ENCODE measurements around the gene DRC7. TPM values are rescaled to one million over a fixed set of nuclear protein-coding genes. Genes with fewer than 3 reads are reported as not detected.

Gene DRC7
- total RNA-seq, 1 experiment from 2014 or later: not detected

- no TSS peak for BruUV-seq (replicated peaks)
- H2AFZ ChIP-seq (ENCODE audit: low read length): no peak overlapping the region
- H3K4me2 ChIP-seq (ENCODE audit: low read length): no peak overlapping the region
- no peaks in the 10 kb centered on the region for H3K4me1 ChIP-seq (ENCODE audit: insufficient read depth, low read length)
- H3K79me2 ChIP-seq (ENCODE audit: low read length): no peaks in the 10 kb centered on the region
- no peaks in the 10 kb centered on the region for H3K9me2 ChIP-seq (replicated peaks; ENCODE audit: low read length)
- DNase-seq (no peak), ATAC-seq (no peak)
- no peaks in the 10 kb centered on the region for H3K9me3 ChIP-seq (ENCODE audit: low read length)
- peaks cover 6% of the 10 kb centered on the region; the same call in 1 of the 2 replicates for H3K36me3 ChIP-seq (ENCODE audit: low read depth, low read length)
- H3K27me3 ChIP-seq (ENCODE audit: low read length): no peaks in the 10 kb centered on the region
- H3F3A ChIP-seq (ENCODE audit: low read length, unreplicated experiment): no peaks in the 10 kb centered on the region
- no peak overlapping the region for H3K9ac ChIP-seq (ENCODE audit: low read length)
- POLR2A ChIA-PET (ENCODE audit: unreplicated experiment): no interaction called here
- no peak overlapping the region for H3K4me3 ChIP-seq (ENCODE audit: low read length)
- TF ChIP-seq EZH2phosphoT487 (IDR thresholded peaks at IDR 0.05; ENCODE audit: borderline replicate concordance, low read length) (no peak), EZH2 (IDR thresholded peaks at IDR 0.05; ENCODE audit: low read length, unreplicated experiment) (no peak), CTCF (conservative IDR thresholded peaks at IDR 0.05; ENCODE audit: low read depth, low read length) (no peak)
- H3K27ac ChIP-seq (ENCODE audit: low read length): no peak overlapping the region
- CTCF ChIA-PET: no interaction called here
- no peaks in the 10 kb centered on the region for H4K20me1 ChIP-seq (ENCODE audit: low read length)
- intact Hi-C loops (cut with micrococcal nuclease): no loop called here
These were observed 33.7 kb upstream of the DRC7 start for GRCh38 chr16:57660715-57661463.

GRCh38 chr16:57661510-57661909, 33.1 kb upstream of the DRC7 start:
- Histone ChIP-seq H3K9me3 (ENCODE audit: low read length) (no peaks in the 10 kb centered on the region), H3K4me3 (ENCODE audit: low read length) (no peak overlapping the region), H3K79me2 (ENCODE audit: low read length) (no peaks in the 10 kb centered on the region), H3K9me2 (replicated peaks; ENCODE audit: low read length) (no peaks in the 10 kb centered on the region), H3K4me1 (ENCODE audit: insufficient read depth, low read length) (no peaks in the 10 kb centered on the region), H3F3A (ENCODE audit: low read length, unreplicated experiment) (no peaks in the 10 kb centered on the region), H2AFZ (ENCODE audit: low read length) (no peak overlapping the region), H3K27me3 (ENCODE audit: low read length) (no peaks in the 10 kb centered on the region), H3K27ac (ENCODE audit: low read length) (no peak overlapping the region), H3K4me2 (ENCODE audit: low read length) (no peak overlapping the region), H4K20me1 (ENCODE audit: low read length) (no peaks in the 10 kb centered on the region), H3K36me3 (ENCODE audit: low read depth, low read length) (peaks cover 6% of the 10 kb centered on the region; the same call in 1 of the 2 replicates), H3K9ac (ENCODE audit: low read length) (no peak overlapping the region)
- intact Hi-C loops (cut with micrococcal nuclease): no loop called here
- no peak for ATAC-seq
- TF ChIP-seq EZH2 (IDR thresholded peaks at IDR 0.05; ENCODE audit: low read length, unreplicated experiment): no peak
- TF ChIP-seq CTCF (conservative IDR thresholded peaks at IDR 0.05; ENCODE audit: low read depth, low read length): no peak
- no peak for TF ChIP-seq EZH2phosphoT487 (IDR thresholded peaks at IDR 0.05; ENCODE audit: borderline replicate concordance, low read length)
- no peak for DNase-seq
- CTCF ChIA-PET: no interaction called here
- no TSS peak for BruUV-seq (replicated peaks)
- POLR2A ChIA-PET (ENCODE audit: unreplicated experiment): no interaction called here

Data from PC-3 (cell line).